T1000 (cell line): ENCODE results near the gene NSMCE1.

Experiments used
- DNase-seq: peaks from one replicate; lab custom pipeline; 2025; ENCODE audit warnings: mixed read lengths; lab: John Stamatoyannopoulos, UW

Gene NSMCE1

DNA sequence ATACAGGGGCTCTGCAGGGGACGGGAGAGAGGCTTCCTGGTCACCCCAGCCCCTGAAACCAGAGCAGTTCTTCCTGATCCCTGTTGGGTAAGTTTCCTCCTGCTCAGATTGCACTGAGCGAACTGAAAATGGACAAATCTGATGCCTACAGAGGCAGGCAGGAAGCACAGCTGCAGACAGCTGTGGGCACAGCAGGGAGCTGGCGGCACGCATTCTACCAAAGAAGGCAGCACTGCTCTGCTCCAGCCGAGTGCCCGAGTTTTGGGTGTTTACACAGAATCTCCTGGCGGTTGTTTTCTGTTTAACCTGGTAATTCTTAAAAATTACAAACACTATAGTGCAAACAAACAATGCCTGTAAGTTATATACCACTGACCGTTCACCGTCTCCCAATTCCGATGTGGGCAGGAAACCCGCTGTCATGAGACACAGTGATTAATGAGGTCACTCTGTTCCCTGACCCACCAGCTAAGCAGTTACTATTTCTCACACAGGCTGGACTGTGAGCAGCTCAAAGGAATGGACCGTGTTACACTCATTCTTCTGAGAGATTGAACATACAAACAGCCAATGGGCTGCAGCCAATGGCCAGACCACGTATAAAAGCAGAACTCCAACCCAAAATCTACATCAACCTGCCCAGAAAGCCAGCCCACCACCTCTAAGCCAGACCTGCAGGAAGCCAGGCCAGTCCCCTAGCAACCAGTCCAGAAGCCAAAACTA lies 25.5 kb downstream of the NSMCE1 start:
- no peak for DNase-seq

DNA sequence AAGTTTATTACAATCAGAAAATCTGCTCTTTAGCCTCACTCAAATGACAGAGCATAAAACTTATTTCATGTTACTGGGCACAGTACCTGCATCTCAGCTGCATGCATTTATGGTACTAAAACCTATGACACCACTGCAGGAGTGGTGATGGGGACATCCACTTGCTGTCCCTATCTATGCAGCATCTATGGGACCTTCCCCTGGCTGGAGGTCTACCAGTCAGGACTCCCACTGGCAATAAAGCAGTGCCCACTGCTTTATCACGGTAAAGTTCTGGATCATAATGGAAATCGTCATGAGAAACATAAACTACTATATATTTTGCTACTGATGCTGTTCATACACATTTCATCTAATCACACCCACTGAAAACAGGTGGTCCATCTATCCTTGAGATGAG lies 26.2 kb downstream of the NSMCE1 start:
- no peak for DNase-seq

DNA sequence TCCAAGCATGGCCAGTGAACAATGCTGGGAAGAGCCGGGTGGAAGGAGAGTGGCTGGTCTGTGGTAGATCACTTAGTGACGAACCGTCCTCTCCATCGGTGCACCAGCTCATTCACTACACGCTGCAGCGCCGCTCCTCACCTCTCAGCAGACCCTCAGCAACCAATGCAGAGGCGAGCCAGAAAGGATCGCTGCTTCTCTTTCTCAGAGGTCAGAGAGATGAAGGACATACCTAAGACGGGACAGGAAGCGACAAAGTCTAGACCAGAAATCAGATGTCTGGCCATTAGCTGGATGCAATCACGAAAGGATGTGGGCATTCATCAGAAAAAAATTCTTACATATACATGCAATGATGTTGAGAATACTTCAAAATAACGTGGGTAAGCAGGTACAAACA lies 26.9 kb downstream of the NSMCE1 start:
- DNase-seq: no peak

DNA sequence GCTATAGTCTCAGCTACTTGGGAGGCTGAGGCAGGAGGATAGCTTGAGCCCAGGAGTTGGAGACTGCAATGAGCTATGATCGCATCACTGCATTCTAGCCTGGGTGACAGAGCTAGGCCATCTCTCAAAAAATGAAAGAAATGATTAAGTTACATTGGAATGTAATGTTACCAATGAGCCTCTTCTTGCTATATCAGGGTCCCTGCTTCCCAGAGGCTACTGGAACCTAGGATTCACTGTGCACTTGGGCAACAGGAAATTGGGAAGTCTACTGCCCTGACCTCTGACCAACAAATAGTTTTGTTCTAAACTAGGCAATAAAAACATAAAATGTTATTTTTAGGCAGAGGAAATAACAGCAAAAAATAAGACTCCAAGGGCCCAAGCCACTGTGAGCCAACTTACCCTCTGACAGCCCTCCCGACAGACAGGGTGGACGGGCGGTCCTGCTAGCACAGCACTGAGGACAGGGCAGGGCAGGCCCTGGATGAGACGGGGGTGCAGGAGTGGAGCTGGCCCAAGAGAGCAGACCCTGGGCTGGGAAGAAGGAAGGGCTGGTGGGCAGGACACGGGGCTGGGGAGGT lies 27.5 kb downstream of the NSMCE1 start:
- no peak for DNase-seq

DNA sequence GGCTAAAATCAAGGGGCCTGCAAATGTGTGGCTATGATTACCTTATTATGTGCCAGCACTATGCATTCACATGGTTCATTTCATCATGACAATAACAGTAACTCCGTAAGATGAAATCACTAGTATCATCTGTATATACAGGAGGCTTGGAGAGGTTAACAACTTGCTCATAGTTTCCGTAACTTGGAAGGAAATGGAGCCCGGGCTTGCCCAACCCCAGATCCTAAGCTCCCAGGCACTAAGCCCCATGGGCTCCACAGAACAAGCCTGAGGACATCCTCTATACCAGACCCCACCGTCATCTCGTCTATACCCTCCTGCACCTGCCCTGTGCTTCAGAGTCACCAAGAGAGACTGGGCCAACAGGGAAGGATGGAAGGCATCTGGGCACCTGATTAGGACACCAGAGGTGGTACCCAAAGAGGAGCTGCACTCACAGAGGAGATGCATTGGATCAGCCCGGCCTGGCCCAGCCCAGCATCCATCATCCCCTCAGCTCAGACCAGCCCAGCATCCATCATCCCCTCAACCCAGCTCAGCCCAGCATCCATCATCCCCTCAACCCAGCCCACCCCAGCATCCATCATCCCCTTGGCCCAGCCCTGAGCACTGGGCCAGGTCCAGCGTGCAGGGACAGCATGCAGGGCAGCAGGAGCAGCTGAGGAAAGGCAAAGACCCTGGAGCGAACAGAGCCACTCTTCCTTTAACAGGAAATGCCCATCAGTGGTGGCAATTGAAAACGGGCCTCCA lies 28.5 kb downstream of the NSMCE1 start:
- no peak for DNase-seq

DNA sequence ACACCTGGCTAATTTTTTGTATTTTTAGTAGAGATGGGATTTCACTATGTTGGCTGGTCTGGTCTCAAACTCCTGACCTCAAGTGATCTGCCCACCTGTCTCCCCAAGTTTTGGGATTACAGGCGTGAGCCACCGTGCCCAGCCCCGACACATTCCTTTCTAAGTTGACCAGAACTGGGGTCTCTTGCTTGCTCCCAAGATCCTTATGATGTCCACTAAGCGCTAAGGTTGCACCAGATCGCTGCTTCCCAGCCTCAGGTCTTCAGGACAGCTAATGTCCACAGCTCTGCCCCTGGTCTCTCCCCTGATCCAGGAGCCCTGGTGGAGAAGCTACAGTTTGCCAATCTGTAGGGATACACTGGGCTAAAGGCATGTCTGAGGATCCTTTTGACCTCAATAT lies 29.5 kb downstream of the NSMCE1 start:
- no peak for DNase-seq

DNA sequence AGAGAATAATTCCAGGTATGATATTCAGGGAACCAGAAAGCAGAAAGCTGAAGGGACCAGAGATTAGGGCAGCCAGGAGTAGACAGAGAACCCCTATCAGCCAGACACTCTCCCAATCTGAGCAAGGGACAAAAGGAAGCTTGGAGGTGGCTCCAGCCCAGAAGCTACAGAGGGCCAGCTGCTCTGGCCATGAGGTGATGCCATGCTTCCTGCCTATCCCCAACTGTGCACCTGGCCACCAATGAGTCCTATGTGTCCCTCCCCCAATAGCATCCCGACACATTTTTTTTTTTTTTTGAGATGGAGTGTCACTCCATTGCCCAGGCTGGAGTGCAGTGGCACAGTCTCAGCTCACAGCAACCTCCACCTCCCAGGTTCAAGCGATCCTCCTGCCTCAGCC lies 30.0 kb downstream of the NSMCE1 start:
- no peak for DNase-seq

DNA sequence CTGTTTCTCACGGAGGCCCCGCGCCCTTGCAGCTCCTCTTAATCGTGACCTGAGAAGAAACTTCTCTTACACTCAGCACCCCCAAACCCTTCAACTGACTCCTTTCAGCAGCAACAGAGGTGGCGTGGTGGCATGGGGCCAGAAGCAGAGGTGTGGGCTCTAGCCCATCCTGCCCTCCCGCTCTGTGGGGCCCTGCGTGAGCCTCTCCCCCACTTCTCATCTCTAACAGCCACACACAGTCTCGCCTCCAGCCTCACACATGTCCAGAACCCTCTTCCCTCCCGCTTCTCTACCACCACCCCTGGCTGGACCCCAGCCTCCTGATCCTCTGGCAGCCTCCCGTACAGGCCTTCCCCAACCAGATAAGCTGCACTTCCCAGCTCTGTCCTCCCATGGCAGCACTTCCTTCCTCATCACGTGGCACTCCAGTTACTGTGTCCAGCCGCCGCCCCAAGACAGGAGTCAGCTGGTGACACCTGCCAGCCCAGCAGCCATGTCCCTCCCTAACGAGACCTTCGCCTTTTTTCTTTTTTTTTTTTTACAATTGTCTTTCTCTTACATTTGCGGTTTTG lies 30.5 kb downstream of the NSMCE1 start:
- DNase-seq: no peak

DNA sequence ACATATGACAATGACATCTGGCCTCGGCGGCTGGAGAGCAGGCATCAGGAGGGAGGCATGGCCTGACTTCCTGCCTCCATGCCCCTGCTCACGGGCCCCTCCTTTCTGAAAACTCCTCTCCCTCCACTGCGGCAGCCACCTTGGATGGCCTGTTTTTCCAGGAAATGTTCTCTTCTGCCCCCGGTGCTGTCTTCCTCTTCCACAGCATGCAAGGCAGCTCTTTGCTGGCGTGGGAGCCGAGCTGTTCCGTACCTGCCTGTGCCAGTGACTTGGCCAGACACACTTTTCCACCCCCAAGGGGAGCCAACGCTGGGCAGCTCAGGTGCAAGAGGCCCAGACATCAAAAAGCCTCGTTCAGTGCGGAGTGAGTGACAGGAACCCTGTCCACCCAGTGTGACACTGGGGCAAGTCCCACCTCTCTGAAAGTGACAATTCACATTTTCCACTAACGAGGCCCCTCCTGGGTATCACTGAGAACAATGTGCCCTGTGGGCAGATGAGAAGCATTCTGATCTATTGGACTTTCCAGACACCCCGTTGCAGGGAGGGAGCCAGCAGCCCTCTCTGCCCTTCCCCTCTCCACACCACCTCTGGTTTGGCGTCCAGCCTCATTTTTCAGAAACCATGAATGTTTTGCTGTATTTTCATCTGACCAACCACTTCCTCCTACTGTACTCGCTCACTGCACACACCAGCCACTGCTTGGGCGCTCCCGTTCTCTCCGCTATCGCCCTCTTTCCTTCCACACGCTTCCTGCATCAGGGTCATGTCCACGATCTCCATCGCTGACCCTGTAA lies 31.2 kb downstream of the NSMCE1 start:
- DNase-seq: no peak

DNA sequence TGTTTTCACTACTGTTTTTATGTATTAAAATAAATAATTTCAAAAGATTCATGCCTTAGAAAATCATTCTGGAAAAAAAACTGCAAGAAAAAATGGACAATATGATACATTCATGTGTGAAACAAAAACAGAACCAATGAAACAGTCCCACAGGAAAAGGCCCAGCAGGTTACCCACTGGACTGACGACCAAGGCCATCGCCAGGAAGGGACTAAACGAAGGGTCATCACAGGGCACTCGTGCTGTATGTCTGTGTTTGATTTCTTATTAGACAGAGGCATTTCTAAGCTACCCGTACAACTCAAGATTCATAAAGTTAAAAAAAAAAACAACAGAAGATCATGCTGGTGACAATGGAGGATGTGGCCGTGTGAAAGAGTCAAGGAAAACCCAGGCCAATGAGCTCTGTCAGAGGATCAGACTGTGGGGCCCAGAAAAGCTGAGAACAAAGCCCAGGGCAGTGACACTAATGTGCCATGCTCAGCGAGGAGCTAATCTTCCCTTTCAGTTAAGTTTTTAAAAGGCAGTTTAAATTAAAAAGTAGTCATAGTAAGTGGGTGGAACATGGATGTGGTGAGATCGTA lies 31.8 kb downstream of the NSMCE1 start:
- DNase-seq: no peak

DNA sequence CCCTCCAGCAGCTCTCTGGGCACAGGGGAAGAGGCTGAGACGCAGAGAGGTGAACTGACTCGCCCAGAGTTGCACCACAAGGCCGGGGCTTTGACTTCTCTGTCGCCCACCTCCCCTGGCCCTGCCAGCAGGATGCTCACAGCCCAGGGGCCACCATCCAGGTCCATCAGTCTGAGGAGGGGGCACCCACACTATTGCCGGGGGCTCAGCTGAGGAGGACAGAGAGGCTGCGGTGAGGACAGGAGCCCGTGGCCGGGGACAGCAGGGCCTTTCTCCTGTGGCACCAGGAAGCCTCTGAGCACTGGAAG lies 32.7 kb downstream of the NSMCE1 start:
- DNase-seq: no peak

DNA sequence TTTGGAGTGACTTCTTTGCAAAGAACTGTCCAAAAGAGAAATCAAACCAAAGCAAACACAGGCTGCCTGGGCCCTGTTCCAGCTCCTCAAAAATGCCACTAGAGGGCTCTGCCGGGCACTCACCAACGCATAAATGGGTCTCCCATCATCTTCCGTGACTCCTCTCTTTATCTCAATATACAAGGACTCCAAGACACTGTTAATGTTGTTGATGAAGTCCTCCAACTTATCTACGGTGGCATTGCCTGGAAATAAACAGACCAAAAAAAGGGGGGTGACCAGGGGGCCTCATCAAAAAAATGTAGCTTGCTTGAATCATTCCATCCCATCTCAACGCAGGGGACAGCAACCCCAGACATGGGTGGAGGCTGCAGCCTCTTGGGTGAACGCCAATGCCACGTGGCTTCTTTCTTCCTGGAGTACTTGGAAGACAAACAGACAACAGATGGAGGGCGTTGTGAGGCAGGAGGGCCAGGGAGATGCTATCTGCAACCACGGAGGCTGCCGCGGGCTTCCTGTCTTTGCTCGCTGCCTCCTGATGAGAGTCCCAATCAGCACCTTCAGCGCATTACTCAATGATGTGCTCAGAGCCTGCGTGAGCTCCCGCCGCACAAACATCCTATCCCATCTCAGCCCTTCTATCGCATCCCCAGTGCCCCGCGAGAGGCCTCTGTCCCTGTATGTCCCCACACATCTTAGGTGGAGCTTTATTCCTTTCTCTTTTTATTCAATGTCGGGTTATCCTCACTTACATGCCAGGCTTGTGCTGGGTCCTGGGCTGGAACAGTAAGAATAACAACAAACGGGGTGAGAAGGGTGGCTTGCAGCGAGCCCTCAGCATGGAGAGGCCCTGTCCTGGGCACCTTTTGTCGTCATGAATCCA lies 33.3 kb downstream of the NSMCE1 start:
- DNase-seq: peak; percentile 81

DNA sequence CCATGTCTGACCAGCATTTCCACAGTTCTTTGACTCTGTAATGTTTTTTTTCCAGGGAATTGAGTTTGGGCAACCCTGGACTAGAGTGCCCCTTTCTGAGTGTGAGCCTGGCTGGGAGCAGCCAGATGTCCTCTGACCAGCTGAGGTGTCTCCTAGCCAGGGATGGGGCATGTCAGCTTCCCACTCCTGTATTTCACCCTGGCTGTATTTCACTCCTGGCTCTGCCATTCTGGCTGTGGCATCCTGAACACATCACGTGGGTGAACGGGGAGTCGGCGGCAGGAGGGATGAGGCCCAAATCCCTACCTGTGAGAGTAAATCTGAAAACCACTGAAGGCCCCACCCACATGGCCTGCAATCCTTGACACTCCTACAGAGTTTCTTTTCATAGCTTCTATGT lies 34.0 kb downstream of the NSMCE1 start:
- DNase-seq: no peak

DNA sequence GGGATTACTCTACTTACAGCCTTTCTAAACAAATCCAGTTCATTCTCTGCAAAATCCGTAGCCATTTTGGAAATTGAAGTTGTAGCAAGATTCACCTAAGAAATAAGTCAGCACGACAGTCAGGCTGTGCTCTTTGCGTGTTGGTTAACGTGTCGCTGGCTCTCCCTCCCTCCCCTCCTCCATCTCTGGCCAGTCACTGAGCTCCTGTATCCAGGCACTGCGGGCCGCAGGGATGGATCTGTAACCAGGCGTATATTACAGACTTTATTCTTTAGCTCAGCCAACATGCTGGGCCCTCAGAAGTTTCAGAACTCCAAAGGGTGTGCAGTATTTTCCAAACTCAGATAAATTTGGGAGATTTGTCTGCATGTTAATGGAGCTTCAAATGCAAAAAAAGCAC lies 34.4 kb downstream of the NSMCE1 start:
- no peak for DNase-seq

DNA sequence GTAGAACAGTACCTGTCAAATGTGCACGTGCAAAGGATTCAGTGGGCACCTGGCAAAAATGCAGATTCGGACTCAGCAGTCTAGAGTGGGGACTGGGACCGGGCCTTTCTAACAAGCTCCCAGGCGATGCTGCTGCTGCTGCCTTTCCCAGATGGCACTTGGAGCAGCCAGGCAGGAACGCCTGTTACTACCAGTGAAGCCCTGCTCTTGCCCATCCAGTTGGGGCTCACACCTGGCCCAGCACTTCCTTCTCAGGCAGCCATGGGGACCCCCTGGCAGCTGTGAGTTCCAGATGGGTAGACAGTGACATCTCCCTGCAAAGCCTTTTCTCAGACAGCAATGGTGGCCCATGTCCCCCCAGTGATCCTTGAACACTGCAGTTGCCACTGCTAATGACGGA lies 34.8 kb downstream of the NSMCE1 start:
- no peak for DNase-seq

DNA sequence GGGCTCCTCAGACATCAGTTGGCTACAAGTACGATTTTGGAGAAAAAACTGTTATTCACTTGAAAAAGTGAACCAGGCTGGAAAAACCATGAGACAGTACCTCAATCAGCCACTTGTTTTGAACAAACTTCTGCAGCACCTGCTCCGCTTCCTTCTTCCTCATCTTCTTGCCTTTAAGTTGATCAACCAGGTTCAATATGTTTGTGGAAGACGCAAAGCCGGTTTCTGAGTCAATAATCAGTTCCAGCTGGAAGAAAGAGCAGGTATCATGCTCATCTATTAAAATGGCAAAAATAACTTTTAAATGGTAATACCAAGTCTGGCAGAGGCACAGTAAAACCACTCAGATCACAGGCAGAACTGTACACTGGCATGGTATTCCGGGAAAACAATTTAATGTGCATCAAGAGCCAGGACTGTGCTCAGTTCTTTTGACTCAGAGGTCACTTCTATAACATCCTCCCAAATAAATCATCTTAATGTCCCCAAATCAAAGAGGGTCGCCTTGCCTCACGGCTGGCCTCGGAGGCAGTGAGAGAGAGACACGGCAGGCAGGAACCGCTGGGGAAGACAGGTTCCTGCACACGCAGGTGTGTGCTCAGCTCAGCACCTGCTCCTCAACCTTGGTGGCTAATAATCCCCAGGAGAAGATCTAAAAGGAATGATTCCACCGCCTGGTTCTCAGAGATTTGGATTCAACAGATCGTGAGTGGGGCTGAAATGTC lies 35.5 kb downstream of the NSMCE1 start:
- no peak for DNase-seq

DNA sequence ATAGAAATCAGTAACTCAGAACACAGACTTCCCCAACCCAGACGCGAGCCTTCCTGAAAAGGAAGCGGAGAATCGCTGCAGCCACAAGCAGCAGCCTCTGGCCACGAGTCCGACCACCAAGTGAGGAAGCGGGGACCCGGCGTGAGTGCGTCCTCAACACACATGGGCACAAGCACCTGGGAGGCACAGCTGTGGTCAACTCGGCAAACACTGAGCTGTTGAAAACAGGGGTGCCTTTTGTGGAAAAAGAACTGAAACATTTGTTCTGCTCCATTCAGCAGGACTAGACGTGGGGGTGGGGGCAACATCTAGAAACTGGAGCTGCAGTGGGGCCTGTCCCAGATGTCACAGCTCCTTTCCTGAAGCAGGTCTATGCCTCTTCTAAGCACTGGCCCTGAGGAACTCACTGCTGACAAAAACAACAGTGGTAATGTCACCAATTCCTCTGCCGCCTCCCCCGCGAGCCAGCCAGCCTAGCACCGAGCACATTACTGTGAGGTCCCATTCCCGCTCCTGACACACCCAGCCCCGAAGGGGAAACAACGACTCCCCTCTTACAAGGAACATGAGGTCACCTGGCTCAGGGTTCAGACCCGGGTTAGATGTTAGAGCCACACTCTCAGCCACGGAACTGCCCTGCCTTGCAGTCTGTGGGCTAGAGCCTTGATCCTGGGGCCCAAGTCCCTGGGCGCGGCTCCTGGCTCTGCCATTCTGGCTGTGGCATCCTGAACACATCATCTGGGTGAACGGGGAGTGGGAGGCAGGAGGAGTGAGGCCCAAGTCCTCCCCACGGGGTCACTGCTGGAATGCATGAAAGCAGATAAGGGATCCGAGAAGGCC lies 36.3 kb downstream of the NSMCE1 start:
- no peak for DNase-seq

DNA sequence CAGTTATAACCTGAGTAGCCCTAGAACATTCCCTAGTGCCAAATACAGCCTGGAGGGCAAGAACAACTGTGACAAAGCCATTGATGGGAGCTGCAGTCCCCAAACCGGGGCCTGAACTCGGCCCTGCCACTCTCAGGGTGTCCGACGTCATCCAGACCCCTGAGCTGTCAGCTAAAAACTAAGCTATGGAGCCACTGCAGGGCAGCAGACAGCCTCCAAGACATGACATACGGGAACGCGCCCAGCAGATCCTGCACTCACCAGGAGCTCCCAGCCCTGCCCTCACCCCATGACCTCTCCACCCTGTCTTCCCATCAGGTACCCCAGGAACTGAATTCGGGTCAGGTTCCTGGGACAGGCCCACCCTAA lies 36.9 kb downstream of the NSMCE1 start:
- no peak for DNase-seq

DNA sequence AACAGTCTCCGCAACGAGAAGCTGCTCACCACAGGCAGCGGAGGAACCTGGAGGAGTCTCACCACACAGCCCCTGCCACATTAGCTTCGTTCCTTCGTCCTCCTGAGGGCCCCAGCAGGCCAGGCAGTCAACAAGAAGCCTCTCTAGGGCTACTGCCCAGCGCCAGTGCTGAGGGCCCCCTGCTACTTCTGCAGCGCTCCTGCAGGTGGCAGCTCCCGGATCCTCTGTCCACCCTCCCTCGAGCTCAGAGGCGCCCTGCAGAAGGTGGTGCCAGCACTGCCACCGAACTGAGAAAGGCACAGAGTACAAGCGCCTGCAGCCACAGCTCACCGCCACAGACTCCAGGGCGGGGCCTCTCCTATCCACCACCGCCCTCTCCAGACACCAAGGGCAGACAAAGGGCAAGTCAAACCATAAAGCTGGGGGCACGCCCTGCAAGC lies 38.0 kb downstream of the NSMCE1 start:
- no peak for DNase-seq
